GM19099 (cell line): Measurements from ENCODE around the gene THADA.

Experiments
- POLR2A ChIP-seq: IDR thresholded peaks from 3 replicates; pipeline ENCODE4 v1.6.1; 2011; ENCODE audit warnings: low read depth; ENCODE audit not compliant: insufficient read length; ENCODE audit errors: extremely low read depth

Gene THADA

DNA sequence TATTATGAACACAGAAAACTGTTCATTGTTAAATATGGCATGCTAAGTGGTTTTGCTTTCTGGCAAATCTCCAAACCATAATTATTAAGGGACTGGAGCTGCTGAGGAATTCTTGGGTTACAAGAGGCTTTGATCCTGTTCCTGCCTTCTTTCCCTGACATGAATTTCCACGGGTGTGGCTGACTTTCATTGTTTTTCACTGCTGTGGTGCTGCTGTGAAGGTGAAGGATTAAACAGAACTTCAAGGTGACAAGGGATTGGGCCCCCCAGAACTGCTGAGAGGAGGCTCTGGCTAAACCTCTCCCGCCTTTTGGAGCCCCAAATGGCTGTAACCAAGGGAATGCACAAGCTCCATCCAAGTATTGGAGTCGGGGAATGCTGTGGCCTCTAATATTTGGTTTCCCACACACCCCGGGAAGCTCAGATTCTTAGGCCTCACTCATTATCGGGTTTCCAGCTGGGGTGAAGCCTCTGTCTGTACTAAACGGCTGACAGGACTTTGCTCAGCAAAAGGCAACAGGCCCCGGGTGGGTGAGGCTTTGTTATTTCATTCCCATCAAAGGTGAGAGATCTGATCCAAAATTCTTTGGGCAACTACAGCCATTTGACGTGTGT lies 340.4 kb downstream of the THADA start:
- no peak for TF ChIP-seq POLR2A

DNA sequence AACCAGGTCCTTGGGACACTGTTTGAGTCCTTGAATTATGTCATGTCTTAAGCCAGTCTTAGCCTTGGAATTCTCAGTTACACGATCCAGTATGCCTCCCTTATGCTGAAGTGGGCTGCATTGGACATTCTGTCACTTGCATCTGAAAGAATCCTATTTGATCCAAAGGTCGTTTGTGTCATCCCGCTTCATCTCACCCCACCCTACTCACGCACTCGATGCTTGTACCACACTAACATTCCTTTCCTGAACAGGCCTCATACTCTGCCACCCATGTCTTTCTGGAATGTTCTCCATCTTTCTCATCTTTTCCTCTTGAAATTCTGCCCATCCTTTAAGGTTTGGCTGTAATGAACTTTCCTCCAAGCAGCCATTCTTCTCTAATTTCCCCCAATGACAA lies 341.5 kb downstream of the THADA start:
- no peak for TF ChIP-seq POLR2A

DNA sequence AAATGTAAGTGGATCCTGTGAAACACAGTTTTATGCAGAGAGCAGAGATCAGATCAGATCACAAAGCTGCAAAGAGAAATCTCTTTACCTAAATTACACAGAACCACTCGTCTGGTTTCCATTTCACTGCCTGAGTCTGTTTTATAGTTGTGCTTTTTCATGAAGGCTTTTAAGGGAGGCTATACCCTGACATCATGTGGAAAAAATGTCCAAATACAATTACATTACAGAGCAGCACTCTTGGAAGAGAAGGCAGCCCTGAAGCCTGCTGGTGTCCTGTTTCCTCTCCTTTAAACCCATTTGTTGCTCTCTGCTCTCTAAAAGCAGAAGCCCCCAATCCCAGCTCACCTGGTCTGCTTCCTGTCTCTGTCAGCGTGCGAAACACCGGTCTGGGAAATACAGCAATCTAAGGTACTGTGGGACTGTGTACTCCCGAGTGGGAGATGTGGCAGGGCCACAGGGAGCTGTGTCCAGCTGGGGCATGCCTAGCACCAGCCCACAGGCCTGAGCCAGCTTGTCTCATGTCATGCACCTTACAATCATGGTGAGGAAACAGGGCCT lies 344.6 kb downstream of the THADA start:
- TF ChIP-seq POLR2A: no peak

DNA sequence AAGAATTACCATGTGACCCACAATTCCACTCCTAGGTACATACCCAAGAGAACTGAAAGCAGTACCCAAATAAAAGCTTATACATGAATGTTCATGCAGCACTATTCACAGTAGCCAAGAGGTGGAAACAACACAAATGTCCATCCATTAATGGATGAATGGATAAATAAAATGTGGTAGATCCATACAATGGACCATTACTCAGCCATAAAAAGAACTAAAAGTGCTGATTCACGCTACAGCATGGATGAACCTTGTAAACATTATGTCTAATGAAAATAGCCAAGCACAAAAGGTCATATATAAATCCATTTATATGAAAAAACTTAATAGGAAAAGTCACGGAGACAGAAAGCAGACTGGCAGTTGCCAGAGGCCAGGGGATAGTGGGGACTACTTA lies 345.8 kb downstream of the THADA start:
- no peak for TF ChIP-seq POLR2A

DNA sequence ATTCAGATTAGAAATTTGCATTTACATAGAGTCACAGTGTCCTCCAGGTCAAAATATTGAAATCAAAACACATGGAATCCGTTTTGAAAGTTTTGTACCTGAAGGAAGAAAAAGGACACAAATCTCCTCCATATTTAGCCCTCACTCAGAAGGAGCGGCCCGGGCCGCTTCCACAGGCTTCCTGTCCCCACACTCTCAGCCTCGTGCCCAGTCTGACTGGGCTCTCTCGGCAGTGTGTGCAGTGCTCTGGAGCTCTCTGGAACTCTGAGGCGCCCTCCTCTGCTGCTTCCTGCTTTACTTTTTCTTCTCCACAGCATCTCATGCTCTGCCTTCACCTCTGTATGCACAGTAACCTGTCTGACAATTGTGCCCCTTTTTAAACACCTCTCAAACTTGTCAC lies 347.2 kb downstream of the THADA start:
- TF ChIP-seq POLR2A: no peak

DNA sequence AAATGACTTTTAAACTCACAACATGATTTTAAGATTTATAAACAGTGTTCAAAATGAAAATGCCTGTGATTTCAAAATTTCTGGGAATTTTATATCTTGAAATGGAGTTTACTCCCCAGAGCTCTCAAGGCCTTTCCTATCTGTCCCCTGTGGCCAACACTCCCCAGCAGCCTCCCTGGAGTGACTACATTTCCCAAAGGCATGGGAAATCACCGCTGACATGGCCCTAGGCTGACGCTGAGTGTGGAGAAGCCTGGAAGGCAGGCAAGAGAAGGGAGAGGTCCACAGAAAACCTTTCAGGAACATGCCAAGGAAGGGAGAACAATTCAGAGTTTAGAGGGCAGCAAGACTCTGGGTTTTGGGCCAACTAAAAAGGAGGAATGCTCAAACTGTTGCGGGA lies 349.2 kb downstream of the THADA start:
- no peak for TF ChIP-seq POLR2A

DNA sequence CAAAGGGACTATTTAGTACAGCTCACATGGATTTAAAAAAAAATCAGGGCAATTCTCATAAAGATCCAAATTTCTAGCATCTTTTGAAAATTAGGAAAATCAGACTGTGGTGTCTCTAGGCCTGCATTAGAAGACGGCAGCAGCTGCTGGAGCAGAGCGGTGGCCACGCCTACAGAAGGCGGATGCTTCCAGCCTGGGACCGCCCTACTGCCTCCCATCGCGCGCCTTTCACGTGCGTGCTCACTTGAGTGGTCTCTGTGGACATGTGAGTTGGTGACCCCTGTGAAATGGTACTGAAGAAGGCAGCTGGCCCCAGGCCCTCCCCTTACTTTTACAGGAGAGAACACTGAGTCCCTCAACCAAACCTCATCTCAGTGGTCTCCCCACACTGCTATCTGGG lies 354.3 kb downstream of the THADA start:
- no peak for TF ChIP-seq POLR2A

DNA sequence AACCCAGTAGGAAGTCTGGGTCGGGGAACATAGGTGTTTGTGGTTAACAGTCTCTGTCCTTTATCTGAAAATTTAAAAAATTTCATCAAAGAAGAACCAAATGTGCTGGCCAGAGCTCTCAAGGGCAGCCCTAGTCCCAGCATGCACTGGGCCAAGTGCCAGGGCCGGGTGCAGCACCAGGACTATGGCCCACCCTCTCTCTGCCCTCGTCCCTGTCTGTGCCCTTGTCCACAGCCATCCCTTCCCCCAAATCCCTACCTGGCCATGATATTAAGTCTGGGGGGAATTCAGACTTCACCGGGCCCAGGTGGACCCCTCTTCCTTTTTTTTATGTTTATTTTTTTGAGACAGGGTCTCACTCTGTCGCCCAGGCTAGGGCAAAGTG lies 355.1 kb downstream of the THADA start:
- TF ChIP-seq POLR2A: no peak

DNA sequence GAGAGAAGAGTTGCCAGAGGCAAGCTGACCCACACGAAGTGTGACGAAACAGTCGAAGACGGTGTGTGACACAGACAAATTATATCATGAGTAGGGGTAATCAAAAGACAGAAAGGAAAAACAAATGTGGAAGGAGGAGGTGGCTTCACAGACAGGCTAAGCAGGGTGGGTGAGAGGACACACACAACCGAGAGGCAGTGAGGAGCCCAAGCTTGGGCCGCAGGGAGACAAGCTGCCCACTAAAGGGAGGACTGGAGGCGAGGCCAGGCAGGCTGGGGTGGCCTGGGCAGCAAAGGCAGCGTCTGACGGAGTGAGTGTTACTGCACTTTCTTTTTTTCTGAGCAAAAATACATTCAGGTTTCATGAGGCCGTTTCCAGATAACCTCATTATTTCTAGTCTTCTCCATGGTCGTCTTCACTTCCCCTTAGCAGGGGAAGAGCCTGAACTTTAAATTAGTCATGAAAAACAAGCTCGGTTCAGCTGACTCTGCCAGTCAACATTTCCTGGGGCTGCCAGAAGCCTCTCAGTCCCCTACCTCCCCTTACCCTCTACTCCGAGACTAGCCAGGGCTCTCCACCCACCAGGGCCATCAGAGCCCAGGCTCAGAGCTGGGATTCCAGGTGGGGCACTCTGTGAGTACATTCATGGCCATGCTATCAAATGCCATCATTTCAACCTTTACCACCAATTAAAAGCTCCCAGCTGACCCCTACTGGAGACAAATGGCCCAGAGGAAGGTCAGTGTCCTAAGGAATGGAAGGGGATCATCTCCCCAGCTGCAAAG lies 355.7 kb downstream of the THADA start:
- TF ChIP-seq POLR2A: no peak

DNA sequence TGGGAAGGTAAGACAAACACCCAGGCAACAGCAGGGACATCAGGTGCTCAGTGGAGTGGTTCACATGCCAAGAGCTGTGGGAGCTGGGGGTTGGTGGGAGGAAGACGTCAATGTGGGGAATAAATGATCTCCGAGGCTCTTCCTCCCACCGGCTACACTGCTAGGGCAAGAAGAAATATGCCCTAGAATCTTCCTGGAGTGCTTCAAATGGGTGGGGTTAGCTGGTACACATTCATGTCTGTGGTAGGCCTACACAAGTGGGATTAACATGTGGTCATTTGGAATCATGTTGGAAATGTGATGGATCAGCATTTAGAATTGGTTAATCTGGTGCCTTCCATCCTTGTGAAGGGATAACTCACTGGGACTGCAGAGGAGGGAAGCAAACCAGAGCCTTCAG lies 357.0 kb downstream of the THADA start:
- no peak for TF ChIP-seq POLR2A

DNA sequence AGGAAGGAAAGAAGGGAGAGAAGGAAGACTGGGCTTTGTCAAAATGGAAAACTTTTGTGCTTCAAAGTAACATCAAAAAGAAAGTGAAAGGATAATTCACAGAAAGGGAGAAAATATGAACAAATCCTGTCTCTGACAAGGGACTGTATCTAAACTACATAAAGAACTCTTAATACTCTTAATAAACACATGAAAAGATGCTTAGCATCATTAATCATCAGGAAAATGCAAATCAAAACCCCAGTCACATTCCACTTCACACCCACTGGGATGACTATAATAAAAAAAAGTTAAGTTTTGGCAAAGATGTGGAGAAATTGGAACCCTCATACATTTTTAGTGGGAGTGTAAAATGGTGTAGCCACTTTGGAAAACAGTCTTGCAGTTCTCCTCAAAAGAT lies 357.7 kb downstream of the THADA start:
- no peak for TF ChIP-seq POLR2A

DNA sequence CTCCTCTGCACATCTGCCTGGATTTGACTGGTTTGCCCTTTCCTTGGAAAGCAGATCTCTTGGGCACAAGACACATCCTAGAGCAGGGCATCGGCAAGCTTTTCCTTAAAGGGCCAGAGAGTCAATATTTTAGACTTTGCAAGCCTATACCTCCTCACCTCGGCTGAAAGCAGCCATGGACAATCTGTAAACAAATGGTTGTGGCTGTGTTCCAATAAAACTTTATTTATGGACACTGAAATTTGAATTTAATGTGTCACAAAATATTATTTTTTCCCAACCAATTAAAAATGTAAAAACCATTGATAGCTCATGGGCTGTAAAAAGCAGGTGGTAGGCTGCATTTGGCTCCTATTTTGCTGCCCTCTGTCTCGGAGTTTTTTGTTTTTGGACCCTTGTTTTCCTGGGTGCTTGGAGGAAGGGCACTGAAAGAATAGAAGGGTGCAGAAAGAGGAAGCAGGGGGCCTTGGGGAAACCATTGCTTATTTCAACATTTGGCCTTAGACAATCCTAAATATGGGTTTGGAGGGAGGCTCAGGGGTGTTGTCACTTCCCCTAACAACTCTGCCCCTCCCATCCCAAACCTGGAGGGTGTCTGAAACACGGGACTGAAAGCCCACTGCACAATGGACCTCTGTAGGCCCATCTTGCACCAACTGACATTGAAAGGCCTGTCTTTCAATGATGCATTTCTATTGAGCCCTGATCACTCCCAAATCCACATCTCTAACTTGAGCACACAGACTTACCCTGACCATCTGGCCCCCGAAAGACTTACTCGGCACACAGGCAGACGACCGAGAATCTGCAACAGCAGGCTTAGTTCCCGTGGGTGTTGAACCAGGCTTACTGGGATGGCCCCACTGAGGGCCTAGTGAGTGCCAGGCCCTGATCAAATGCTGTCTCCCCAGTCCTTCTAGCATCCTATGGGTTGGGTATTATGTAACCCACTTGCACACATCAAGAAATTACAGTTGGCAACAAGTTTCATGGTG lies 362.3 kb downstream of the THADA start:
- no peak for TF ChIP-seq POLR2A

DNA sequence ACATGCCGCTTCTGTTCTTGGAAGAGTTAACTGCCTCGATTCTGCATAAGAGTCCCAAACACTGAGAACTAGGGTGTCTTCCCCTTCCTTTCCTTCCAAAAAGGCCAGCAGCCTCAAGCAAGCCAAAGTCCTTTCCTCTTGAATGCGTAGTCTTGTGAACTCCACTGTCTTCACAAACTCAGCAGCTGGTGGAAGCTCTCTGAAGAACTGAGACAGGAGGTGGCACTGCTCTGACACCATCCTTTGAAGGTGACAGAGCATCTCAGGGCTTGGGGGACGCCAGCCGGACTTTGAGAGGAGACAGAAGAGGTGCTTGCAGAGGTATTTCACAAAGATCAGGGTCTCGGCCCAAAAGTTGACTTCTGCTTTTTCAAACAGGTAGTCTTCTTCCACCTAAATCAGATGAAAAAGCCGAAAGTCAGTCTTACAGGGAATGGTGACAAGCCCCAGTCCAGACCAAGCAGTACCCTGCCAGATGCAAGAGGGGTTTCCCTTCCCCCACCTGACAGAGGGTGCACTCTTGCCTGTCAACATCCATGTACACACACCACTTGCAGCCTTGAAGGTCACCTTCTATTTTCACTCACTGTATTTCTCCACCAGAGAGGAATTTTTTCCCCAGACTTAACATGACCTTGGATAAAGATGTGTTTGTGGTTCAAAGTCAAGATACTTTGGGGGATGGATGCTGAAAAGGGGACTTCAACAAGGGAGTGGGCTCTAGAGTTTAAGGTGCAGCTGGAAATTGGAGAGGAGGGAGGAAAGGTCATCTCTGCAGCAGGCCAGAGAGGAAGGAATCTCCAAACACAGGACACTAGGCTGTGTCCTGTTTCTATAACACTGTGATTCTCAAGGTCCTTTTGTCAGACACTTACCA lies 364.6 kb downstream of the THADA start:
- TF ChIP-seq POLR2A: no peak

DNA sequence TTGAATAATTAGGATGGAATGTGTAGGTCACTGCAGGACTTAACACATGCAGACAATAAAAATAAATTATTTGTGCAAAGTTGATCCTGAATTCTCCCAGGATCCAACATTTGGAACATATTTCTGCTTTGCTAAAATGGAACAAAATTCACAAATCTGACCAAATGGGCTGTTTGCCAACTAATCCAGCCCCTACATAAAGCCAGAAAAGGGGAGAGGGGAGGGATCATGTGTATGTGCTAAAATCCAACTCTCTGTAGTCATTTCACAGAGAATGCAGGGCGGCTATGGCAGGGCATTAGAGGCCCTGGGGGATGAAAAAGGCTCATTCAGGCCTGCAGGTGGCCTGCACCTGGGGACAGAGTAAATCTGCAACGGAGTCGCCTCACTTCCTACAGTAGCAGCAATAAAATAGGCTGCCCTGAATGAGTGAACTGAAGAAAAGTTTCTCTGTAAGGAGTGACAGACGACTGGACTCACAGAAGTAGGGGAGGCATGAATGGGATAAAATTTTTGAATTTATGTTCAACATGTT lies 365.4 kb downstream of the THADA start:
- TF ChIP-seq POLR2A: no peak
